ENCODE data around the gene MMADHC. TPM values are rescaled to one million over a fixed set of nuclear protein-coding genes. Genes with fewer than 3 reads are reported as not detected.

The MMADHC gene
- polyA plus RNA-seq (2013, experiment 1 of 2): 85.8 TPM
- 87.7 TPM for polyA plus RNA-seq (2013, experiment 2 of 2)

- H2BK15ac ChIP-seq (ENCODE audit: low read depth, poor library complexity, severe bottlenecking): no peak within 1 kb of the TSS
- peak within 1 kb of the TSS; percentile 65 for H4K91ac ChIP-seq (ENCODE audit: low read length)
- peak within 1 kb of the TSS; percentile 88 for H3K27ac ChIP-seq (ENCODE audit: low read length, poor library complexity, severe bottlenecking)
- peak within 1 kb of the TSS; percentile 55 for H4K8ac ChIP-seq (ENCODE audit: low read length)
- H3K4me1 ChIP-seq (ENCODE audit: control insufficient read depth, insufficient read depth, low read depth, low read length): no peaks in the 10 kb centered on the region
- peaks cover 0 to 35% of the 10 kb centered on the region in 2 experiments for H3K36me3 ChIP-seq (ENCODE audit: control insufficient read depth in 1 of 2, insufficient read depth in 2 of 2, low read depth in 1 of 2, low read length in 2 of 2)
- H3K14ac ChIP-seq (ENCODE audit: low read length in 2 of 2): peak within 1 kb of the TSS in 1 of 2 experiments; percentile 50
- H3K9me3 ChIP-seq (ENCODE audit: control insufficient read depth, low read length): no peaks in the 10 kb centered on the region
- H3K79me1 ChIP-seq (replicated peaks; ENCODE audit: low read length, poor library complexity, severe bottlenecking): no peaks in the 10 kb centered on the region
- peak within 1 kb of the TSS; percentile 5 for H2AK5ac ChIP-seq (ENCODE audit: low read length, severe bottlenecking)
- peak within 1 kb of the TSS; percentile 38 to 67 for H3K18ac ChIP-seq (ENCODE audit: low read depth in 1 of 2, low read length in 2 of 2)
- H2BK12ac ChIP-seq (ENCODE audit: low read length in 2 of 2): no peak within 1 kb of the TSS
- peak within 1 kb of the TSS; percentile 24 for H3K4me2 ChIP-seq (ENCODE audit: low read length, poor library complexity, severe bottlenecking)
- H2AFZ ChIP-seq (ENCODE audit: low read depth, low read length): peak within 1 kb of the TSS; percentile 11
- H2BK5ac ChIP-seq (ENCODE audit: low read depth, low read length, poor library complexity, severe bottlenecking): peak within 1 kb of the TSS; percentile 51
- peak within 1 kb of the TSS; percentile 78 for H2BK120ac ChIP-seq (ENCODE audit: low read depth, low read length)
- peak within 1 kb of the TSS; percentile 42 to 67 for H3K4ac ChIP-seq (ENCODE audit: low read depth in 1 of 2, low read length in 2 of 2)
- WGBS: under 1% methylated on average over 39 of the region's 45 CpGs
- no peaks in the 10 kb centered on the region for H3K27me3 ChIP-seq (ENCODE audit: control insufficient read depth in 1 of 2, insufficient read depth in 1 of 2, low read length in 2 of 2)
- peak within 1 kb of the TSS; percentile 67 to 96 for H3K4me3 ChIP-seq (ENCODE audit: insufficient read depth in 1 of 2, low read depth in 1 of 2, low read length in 2 of 2)
- peak; percentile 95 for DNase-seq
- peak within 1 kb of the TSS in 1 of 2 experiments; percentile 23 for H3K23ac ChIP-seq (ENCODE audit: low read length in 2 of 2)
- H3K9ac ChIP-seq (ENCODE audit: low read length): peak within 1 kb of the TSS; percentile 99
Observed at GRCh38 chr2:149587220-149587949, at the start of gene MMADHC. TSS of gene MMADHC (minus strand) at chr2:149587775. CDS start at chr2:149587097, 678 bp downstream.

DNA sequence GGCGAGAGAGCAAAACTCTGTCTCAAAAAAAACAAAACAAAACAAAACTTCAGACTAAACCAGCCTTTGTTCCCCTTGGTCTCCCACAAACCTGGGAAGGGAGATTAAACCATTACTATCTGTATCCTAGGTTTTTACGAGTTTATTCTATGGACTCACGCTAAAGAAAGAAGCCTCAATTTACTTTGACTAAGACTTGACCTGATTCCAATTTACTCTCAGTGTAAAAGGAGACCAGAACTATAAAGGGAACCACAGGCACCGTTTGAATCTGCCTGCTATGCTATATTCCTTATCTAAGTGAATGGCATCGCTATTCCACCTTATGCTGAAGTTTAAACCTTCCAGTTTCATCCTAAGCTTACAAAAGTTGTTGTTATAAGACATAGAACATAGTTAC, 46.5 kb upstream of the MMADHC start:
- Histone ChIP-seq H3K18ac (ENCODE audit: low read depth in 1 of 2, low read length in 2 of 2) (no peak overlapping the region), H2BK120ac (ENCODE audit: low read depth, low read length) (no peak overlapping the region), H2AK5ac (ENCODE audit: low read length, severe bottlenecking) (no peak overlapping the region), H3K14ac (ENCODE audit: low read length in 2 of 2) (no peak overlapping the region), H3K27ac (ENCODE audit: low read length, poor library complexity, severe bottlenecking) (no peak overlapping the region), H3K4ac (ENCODE audit: low read depth in 1 of 2, low read length in 2 of 2) (no peak overlapping the region), H4K8ac (ENCODE audit: low read length) (no peak overlapping the region), H2BK12ac (ENCODE audit: low read length in 2 of 2) (no peak overlapping the region), H4K91ac (ENCODE audit: low read length) (no peak overlapping the region), H3K9me3 (ENCODE audit: control insufficient read depth, low read length) (no peaks in the 10 kb centered on the region), H2AFZ (ENCODE audit: low read depth, low read length) (no peak overlapping the region), H3K23ac (ENCODE audit: low read length in 2 of 2) (no peak overlapping the region), H2BK5ac (ENCODE audit: low read depth, low read length, poor library complexity, severe bottlenecking) (no peak overlapping the region), H3K4me2 (ENCODE audit: low read length, poor library complexity, severe bottlenecking) (no peak overlapping the region), H3K27me3 (ENCODE audit: control insufficient read depth in 1 of 2, insufficient read depth in 1 of 2, low read length in 2 of 2) (no peaks in the 10 kb centered on the region), H3K4me1 (ENCODE audit: control insufficient read depth, insufficient read depth, low read depth, low read length) (no peaks in the 10 kb centered on the region), H3K36me3 (ENCODE audit: control insufficient read depth in 1 of 2, insufficient read depth in 2 of 2, low read depth in 1 of 2, low read length in 2 of 2) (no peaks in the 10 kb centered on the region), H3K4me3 (ENCODE audit: insufficient read depth in 1 of 2, low read depth in 1 of 2, low read length in 2 of 2) (no peak overlapping the region), H3K9ac (ENCODE audit: low read length) (no peak overlapping the region), H2BK15ac (ENCODE audit: low read depth, poor library complexity, severe bottlenecking) (no peak overlapping the region), H3K79me1 (replicated peaks; ENCODE audit: low read length, poor library complexity, severe bottlenecking) (no peaks in the 10 kb centered on the region)
- 96% methylated on average over 4 of the region's 5 CpGs for WGBS
- DNase-seq: no peak

GRCh38 chr2:149630445-149630844, 42.9 kb upstream of the MMADHC start:
- H3K4me2 ChIP-seq (ENCODE audit: low read length, poor library complexity, severe bottlenecking): no peak overlapping the region
- no peak overlapping the region for H4K8ac ChIP-seq (ENCODE audit: low read length)
- H2BK5ac ChIP-seq (ENCODE audit: low read depth, low read length, poor library complexity, severe bottlenecking): no peak overlapping the region
- no peak overlapping the region for H3K27ac ChIP-seq (ENCODE audit: low read length, poor library complexity, severe bottlenecking)
- H3K4me1 ChIP-seq (ENCODE audit: control insufficient read depth, insufficient read depth, low read depth, low read length): no peaks in the 10 kb centered on the region
- no peak overlapping the region for H3K9ac ChIP-seq (ENCODE audit: low read length)
- no peaks in the 10 kb centered on the region for H3K79me1 ChIP-seq (replicated peaks; ENCODE audit: low read length, poor library complexity, severe bottlenecking)
- H3K27me3 ChIP-seq (ENCODE audit: control insufficient read depth in 1 of 2, insufficient read depth in 1 of 2, low read length in 2 of 2): no peaks in the 10 kb centered on the region
- WGBS: no CpG with 5 or more reads among the region's 1 CpG
- no peak overlapping the region for H3K23ac ChIP-seq (ENCODE audit: low read length in 2 of 2)
- no peak overlapping the region for H3K18ac ChIP-seq (ENCODE audit: low read depth in 1 of 2, low read length in 2 of 2)
- H2BK12ac ChIP-seq (ENCODE audit: low read length in 2 of 2): no peak overlapping the region
- H3K4ac ChIP-seq (ENCODE audit: low read depth in 1 of 2, low read length in 2 of 2): no peak overlapping the region
- H4K91ac ChIP-seq (ENCODE audit: low read length): no peak overlapping the region
- H2AFZ ChIP-seq (ENCODE audit: low read depth, low read length): no peak overlapping the region
- H3K9me3 ChIP-seq (ENCODE audit: control insufficient read depth, low read length): no peaks in the 10 kb centered on the region
- H2BK120ac ChIP-seq (ENCODE audit: low read depth, low read length): no peak overlapping the region
- H3K14ac ChIP-seq (ENCODE audit: low read length in 2 of 2): no peak overlapping the region
- no peak overlapping the region for H2BK15ac ChIP-seq (ENCODE audit: low read depth, poor library complexity, severe bottlenecking)
- no peak overlapping the region for H2AK5ac ChIP-seq (ENCODE audit: low read length, severe bottlenecking)
- DNase-seq: no peak
- no peaks in the 10 kb centered on the region for H3K36me3 ChIP-seq (ENCODE audit: control insufficient read depth in 1 of 2, insufficient read depth in 2 of 2, low read depth in 1 of 2, low read length in 2 of 2)
- no peak overlapping the region for H3K4me3 ChIP-seq (ENCODE audit: insufficient read depth in 1 of 2, low read depth in 1 of 2, low read length in 2 of 2)

DNA sequence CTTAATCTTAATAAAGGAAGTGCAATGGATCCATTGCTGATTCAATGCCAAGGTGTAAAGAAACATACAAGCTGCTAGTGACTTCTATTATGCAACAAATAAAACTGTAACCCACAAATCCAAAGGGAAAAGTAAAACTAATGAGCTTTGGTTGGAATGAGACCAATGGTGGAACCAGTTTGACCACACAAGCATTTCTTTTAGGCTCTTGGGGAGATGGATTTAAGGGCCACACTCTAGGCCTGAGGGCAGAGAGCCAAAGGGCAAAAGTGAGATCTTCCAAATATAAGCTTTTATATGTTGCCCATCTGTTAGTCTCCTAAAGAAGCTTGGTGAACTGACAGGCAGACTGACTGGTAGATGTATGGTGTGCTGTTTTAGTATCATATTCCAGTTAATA, 41.5 kb upstream of the MMADHC start:
- Histone ChIP-seq H3K18ac (ENCODE audit: low read depth in 1 of 2, low read length in 2 of 2) (no peak overlapping the region), H2BK15ac (ENCODE audit: low read depth, poor library complexity, severe bottlenecking) (no peak overlapping the region), H2BK120ac (ENCODE audit: low read depth, low read length) (no peak overlapping the region), H2AFZ (ENCODE audit: low read depth, low read length) (no peak overlapping the region), H4K91ac (ENCODE audit: low read length) (no peak overlapping the region), H3K79me1 (replicated peaks; ENCODE audit: low read length, poor library complexity, severe bottlenecking) (no peaks in the 10 kb centered on the region), H3K4me3 (ENCODE audit: insufficient read depth in 1 of 2, low read depth in 1 of 2, low read length in 2 of 2) (no peak overlapping the region), H3K36me3 (ENCODE audit: control insufficient read depth in 1 of 2, insufficient read depth in 2 of 2, low read depth in 1 of 2, low read length in 2 of 2) (no peaks in the 10 kb centered on the region), H2AK5ac (ENCODE audit: low read length, severe bottlenecking) (no peak overlapping the region), H3K23ac (ENCODE audit: low read length in 2 of 2) (no peak overlapping the region), H3K14ac (ENCODE audit: low read length in 2 of 2) (no peak overlapping the region), H3K4me2 (ENCODE audit: low read length, poor library complexity, severe bottlenecking) (no peak overlapping the region), H3K27ac (ENCODE audit: low read length, poor library complexity, severe bottlenecking) (no peak overlapping the region), H4K8ac (ENCODE audit: low read length) (no peak overlapping the region), H3K4ac (ENCODE audit: low read depth in 1 of 2, low read length in 2 of 2) (no peak overlapping the region), H3K9ac (ENCODE audit: low read length) (no peak overlapping the region), H2BK12ac (ENCODE audit: low read length in 2 of 2) (no peak overlapping the region), H2BK5ac (ENCODE audit: low read depth, low read length, poor library complexity, severe bottlenecking) (no peak overlapping the region), H3K9me3 (ENCODE audit: control insufficient read depth, low read length) (no peaks in the 10 kb centered on the region), H3K4me1 (ENCODE audit: control insufficient read depth, insufficient read depth, low read depth, low read length) (no peaks in the 10 kb centered on the region), H3K27me3 (ENCODE audit: control insufficient read depth in 1 of 2, insufficient read depth in 1 of 2, low read length in 2 of 2) (no peaks in the 10 kb centered on the region)
- DNase-seq: no peak

Data from mesenchymal stem cell (in vitro differentiated cells and primary cell).